ENCODE results near the gene SLC26A8. TPM values are rescaled to one million over a fixed set of nuclear protein-coding genes. Genes with fewer than 3 reads are reported as not detected.

Gene SLC26A8
- total RNA-seq, 2 experiments from 2014 or later: not detected

DNA sequence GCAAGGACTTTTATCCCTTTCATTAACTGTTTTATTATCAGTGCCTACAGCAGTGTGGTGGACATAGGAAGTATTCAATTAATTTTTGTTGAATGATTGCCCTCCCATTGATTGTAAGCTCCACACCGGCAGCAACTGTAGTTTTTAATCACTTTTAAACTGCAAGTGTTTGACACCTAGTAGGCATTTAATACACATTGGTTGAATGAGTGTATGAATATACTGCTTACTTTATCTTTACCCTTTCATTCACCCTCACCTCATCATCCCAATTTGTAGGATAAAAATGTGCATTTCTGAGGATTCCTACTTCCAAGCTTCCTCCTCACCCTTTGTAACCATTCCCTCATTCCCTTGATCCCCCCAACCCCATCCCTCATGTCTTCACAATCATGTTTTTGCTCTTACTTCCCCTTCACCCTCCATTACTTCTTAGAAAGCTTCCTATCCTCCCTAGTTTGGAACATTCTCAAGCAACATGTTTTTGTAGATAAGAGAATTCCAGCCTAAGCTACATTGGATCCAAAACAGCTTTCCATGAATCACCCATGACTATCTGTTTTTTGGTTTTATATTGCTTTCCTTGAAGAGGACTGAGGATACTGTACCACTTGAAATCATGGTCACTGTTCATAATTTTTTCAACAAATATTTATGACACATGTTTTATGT lies 955 bp upstream of the SLC26A8 start:
- no peak overlapping the region for H3K4me3 ChIP-seq (ENCODE audit: low read length)
- no peak overlapping the region for H3K27ac ChIP-seq (ENCODE audit: low read depth in 1 of 2, low read length in 2 of 2)
- peaks cover 25% of the 10 kb centered on the region for H3K27me3 Mint-ChIP-seq
- H3K9me3 Mint-ChIP-seq: no peaks in the 10 kb centered on the region
- peaks cover 28% of the 10 kb centered on the region for H3K4me1 Mint-ChIP-seq (ENCODE audit: low read depth)
- no peaks in the 10 kb centered on the region for H3K9me3 ChIP-seq (ENCODE audit: control insufficient read depth in 1 of 2, insufficient read depth in 1 of 2, low read length in 2 of 2)
- peaks cover 6% of the 10 kb centered on the region for H3K36me3 Mint-ChIP-seq (ENCODE audit: low read depth)
- intact Hi-C loops (cut with DNase I, micrococcal nuclease): loop anchor here in 1 of 2 experiments (5.0 to 10.0 kb wide), 4 partner anchors 417 to 1789 kb away; partner anchors contain the start of genes KCTD20, PPIL1, PXT1 and ZFAND3
- no peak overlapping the region for H3K4me3 Mint-ChIP-seq
- peaks cover 10 to 21% of the 10 kb centered on the region in 2 experiments for H3K27me3 ChIP-seq (ENCODE audit: control insufficient read depth in 1 of 2, insufficient read depth in 2 of 2, low read length in 2 of 2)
- H3K36me3 ChIP-seq (ENCODE audit: insufficient read depth, low read length): no peaks in the 10 kb centered on the region
- DNase-seq (no peak), ATAC-seq (ENCODE audit: poor library complexity) (no peak)
- ChIA-PET CTCF (interaction anchor here (1.7 to 5.2 kb wide), 2 partner anchors 69 to 70 kb away, joined by 3 to 77 read pairs; no protein-coding TSS in a partner anchor), POLR2A (interaction anchor here (1.4 to 4.5 kb wide), 2 partner anchors 13 to 74 kb away, joined by 3 to 45 read pairs; no protein-coding TSS in a partner anchor)
- peaks cover 17% of the 10 kb centered on the region for H3K4me1 ChIP-seq (ENCODE audit: insufficient read depth, low read length)
- no peak for TF ChIP-seq CTCF (IDR thresholded peaks at IDR 0.05)
- H3K27ac Mint-ChIP-seq: no peak overlapping the region

DNA sequence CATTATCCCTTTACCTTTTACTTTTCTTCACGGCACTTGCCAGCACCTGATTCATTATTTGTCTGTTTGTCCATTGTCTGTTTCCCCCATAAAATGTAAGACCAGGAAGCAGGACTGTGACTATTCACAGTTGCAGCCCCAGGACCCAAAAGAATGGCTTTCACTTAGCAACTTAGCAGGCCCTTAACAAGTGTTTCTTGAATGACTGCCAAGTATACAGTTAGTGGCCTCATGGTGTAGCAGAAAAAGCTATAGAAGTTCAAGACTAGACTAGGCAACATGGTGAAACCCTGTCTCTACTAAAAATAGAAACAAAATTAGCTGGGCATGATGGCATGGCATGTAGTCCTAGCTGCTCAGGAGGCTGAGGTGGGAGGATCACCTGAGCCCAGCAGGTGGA lies 4.3 kb downstream of the SLC26A8 start:
- no peak overlapping the region for H3K27ac ChIP-seq (ENCODE audit: low read depth in 1 of 2, low read length in 2 of 2)
- POLR2A ChIA-PET: no interaction called here
- H3K36me3 ChIP-seq (ENCODE audit: insufficient read depth, low read length): no peaks in the 10 kb centered on the region
- H3K27me3 ChIP-seq (ENCODE audit: control insufficient read depth in 1 of 2, insufficient read depth in 2 of 2, low read length in 2 of 2): peaks cover 10 to 21% of the 10 kb centered on the region in 2 experiments
- intact Hi-C loops (cut with DNase I, micrococcal nuclease): loop anchor here in 1 of 2 experiments (10.0 kb wide), 3 partner anchors 755 to 1795 kb away; partner anchors contain the start of genes PPIL1 and ZFAND3
- no peak for ATAC-seq (ENCODE audit: poor library complexity)
- Mint-ChIP-seq H3K27ac (no peak overlapping the region), H3K27me3 (peaks cover 24% of the 10 kb centered on the region), H3K4me1 (ENCODE audit: low read depth) (peaks cover 6% of the 10 kb centered on the region), H3K4me3 (no peak overlapping the region), H3K36me3 (ENCODE audit: low read depth) (no peaks in the 10 kb centered on the region), H3K9me3 (no peaks in the 10 kb centered on the region)
- peaks cover 7% of the 10 kb centered on the region for H3K4me1 ChIP-seq (ENCODE audit: insufficient read depth, low read length)
- H3K4me3 ChIP-seq (ENCODE audit: low read length): no peak overlapping the region
- no peaks in the 10 kb centered on the region for H3K9me3 ChIP-seq (ENCODE audit: control insufficient read depth in 1 of 2, insufficient read depth in 1 of 2, low read length in 2 of 2)
- CTCF ChIA-PET: no interaction called here
- no peak for DNase-seq
- TF ChIP-seq CTCF (IDR thresholded peaks at IDR 0.05): no peak

DNA sequence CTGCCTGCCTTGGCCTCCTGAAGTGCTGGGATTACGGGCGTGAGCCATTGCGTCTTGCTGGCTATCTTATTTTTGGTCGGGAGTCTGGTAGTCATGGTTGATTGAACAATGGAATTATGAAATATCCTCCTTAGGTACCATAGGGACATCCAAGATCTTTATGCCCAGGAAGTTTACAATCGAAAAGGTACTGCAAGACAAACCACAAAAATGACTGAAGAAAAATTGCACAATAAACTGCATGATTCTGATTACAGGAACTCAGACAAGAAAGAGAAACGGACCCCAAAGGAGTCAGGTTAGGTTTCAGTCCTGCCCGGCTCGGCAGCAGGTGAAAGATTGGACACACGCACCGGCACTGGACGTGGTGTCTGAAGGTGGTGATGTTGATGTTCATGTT lies 5.3 kb downstream of the SLC26A8 start:
- Histone ChIP-seq H3K9me3 (ENCODE audit: control insufficient read depth in 1 of 2, insufficient read depth in 1 of 2, low read length in 2 of 2) (no peaks in the 10 kb centered on the region), H3K36me3 (ENCODE audit: insufficient read depth, low read length) (no peaks in the 10 kb centered on the region), H3K27me3 (ENCODE audit: control insufficient read depth in 1 of 2, insufficient read depth in 2 of 2, low read length in 2 of 2) (peaks cover 6 to 13% of the 10 kb centered on the region in 2 experiments), H3K4me3 (ENCODE audit: low read length) (no peak overlapping the region), H3K4me1 (ENCODE audit: insufficient read depth, low read length) (peaks cover 2% of the 10 kb centered on the region), H3K27ac (ENCODE audit: low read depth in 1 of 2, low read length in 2 of 2) (no peak overlapping the region)
- TF ChIP-seq CTCF (IDR thresholded peaks at IDR 0.05): no peak
- DNase-seq (no peak), ATAC-seq (ENCODE audit: poor library complexity) (no peak)
- H3K9me3 Mint-ChIP-seq: no peaks in the 10 kb centered on the region
- peaks cover 6% of the 10 kb centered on the region for H3K4me1 Mint-ChIP-seq (ENCODE audit: low read depth)
- POLR2A ChIA-PET: no interaction called here
- intact Hi-C loops (cut with DNase I, micrococcal nuclease): no loop called here
- CTCF ChIA-PET: no interaction called here
- H3K27me3 Mint-ChIP-seq: peaks cover 21% of the 10 kb centered on the region
- no peak overlapping the region for H3K27ac Mint-ChIP-seq
- no peaks in the 10 kb centered on the region for H3K36me3 Mint-ChIP-seq (ENCODE audit: low read depth)
- no peak overlapping the region for H3K4me3 Mint-ChIP-seq
